H1 (cell line): ENCODE results near the gene SMNDC1. TPM values are rescaled to one million over a fixed set of nuclear protein-coding genes. Genes with fewer than 3 reads are reported as not detected.

Source experiments
- CTCF ChIA-PET: fragments of 300-600 bp; sonication (Branson Sonifier 250); formaldehyde crosslinking; loops from one replicate; lab custom pipeline; 2021; ENCODE audit not compliant: partially characterized antibody; lab: Charles Lee
- POLR2A ChIA-PET: fragments of 300-600 bp; sonication (Branson Sonifier 250); formaldehyde crosslinking; loops from one replicate; lab custom pipeline; 2021; ENCODE audit warnings: inconsistent platforms; ENCODE audit not compliant: partially characterized antibody; lab: Charles Lee
- DNase-seq, 2 experiments: peaks; one replicate each; pipeline versions ENCODE4 v3.0.0 to v3.0.0-alpha.2; 2010 to 2022; ENCODE audit warnings: low spot score in 2 of 2, low read depth in 1 of 2, mixed read lengths in 1 of 2
- FAIRE-seq: peaks from 2 replicates; lab custom pipeline; 2011; peaks lifted over from hg19 to GRCh38; lab: Jason Lieb, UNC
- H2AFZ ChIP-seq: 2 replicates; pipeline ENCODE4 v1.8.1; 2012; ENCODE audit warnings: low read length, inconsistent platforms
- H2AK5ac ChIP-seq: 2 replicates; pipeline ENCODE4 v1.6.1; 2013; ENCODE audit warnings: low read depth, low read length
- H2BK120ac ChIP-seq: replicated peaks from 2 replicates; pipeline ENCODE3; 2013; ENCODE audit warnings: low read depth, low read length, inconsistent platforms
- H2BK12ac ChIP-seq: 2 replicates; pipeline ENCODE4 v1.6.1; 2013; ENCODE audit warnings: low read depth, low read length
- H2BK15ac ChIP-seq: 2 replicates; pipeline ENCODE4 v1.6.1; 2013; ENCODE audit warnings: low read length
- H2BK20ac ChIP-seq: 2 replicates; pipeline ENCODE4 v1.6.1; 2013; ENCODE audit warnings: low read length
- H2BK5ac ChIP-seq: 2 replicates; pipeline ENCODE4 v1.6.1; 2013; ENCODE audit warnings: low read depth, low read length
- H3K14ac ChIP-seq: 2 replicates; pipeline ENCODE4 v1.6.1; 2013; ENCODE audit warnings: inconsistent platforms; ENCODE audit not compliant: insufficient read length
- H3K18ac ChIP-seq: 2 replicates; pipeline ENCODE4 v1.6.1; 2013; ENCODE audit warnings: low read length; ENCODE audit errors: extremely low read depth
- H3K23ac ChIP-seq: 2 replicates; pipeline ENCODE4 v1.6.1; 2013; ENCODE audit warnings: inconsistent platforms; ENCODE audit not compliant: insufficient read length
- H3K23me2 ChIP-seq: 2 replicates; pipeline ENCODE4 v1.6.1; 2013; ENCODE audit warnings: low read depth, low read length
- H3K27ac ChIP-seq: 2 replicates; pipeline ENCODE4 v1.6.1; 2011; ENCODE audit warnings: low read depth, low read length, inconsistent platforms
- H3K27me3 ChIP-seq, 4 experiments: replicated peaks in 1 of 4; 1 replicate in 1 of 4; 2 replicates in 3 of 4; pipeline versions ENCODE4 v1.6.1 to v1.8.1; 2011 to 2013; ENCODE audit warnings: low read length in 3 of 4, mild to moderate bottlenecking in 3 of 4, inconsistent platforms in 2 of 4, mixed read lengths in 2 of 4, moderate library complexity in 1 of 4; ENCODE audit not compliant: control insufficient read depth in 3 of 4, insufficient read depth in 3 of 4; ENCODE audit errors: extremely low read depth in 1 of 4
- H3K36me3 ChIP-seq, 4 experiments: 2 replicates each; pipeline versions ENCODE4 v1.6.1 to v1.8.1; 2011 to 2013; ENCODE audit warnings: mild to moderate bottlenecking in 4 of 4, low read length in 3 of 4, moderate library complexity in 2 of 4, control low read depth in 1 of 4, inconsistent platforms in 1 of 4; ENCODE audit not compliant: insufficient read depth in 4 of 4, control insufficient read depth in 2 of 4
- H3K4ac ChIP-seq: replicated peaks from 2 replicates; pipeline ENCODE3; 2013; ENCODE audit warnings: low read length, low read depth, mixed read lengths, inconsistent platforms; ENCODE audit not compliant: insufficient read length
- H3K4me1 ChIP-seq, 4 experiments: replicated peaks in 1 of 4; 1 replicate in 1 of 4; 2 replicates in 3 of 4; pipeline versions ENCODE4 v1.6.1 to v1.8.1; 2011 to 2013; ENCODE audit warnings: low read length in 3 of 4, inconsistent platforms in 2 of 4, mixed read lengths in 1 of 4; ENCODE audit not compliant: insufficient read depth in 4 of 4, control insufficient read depth in 3 of 4
- H3K4me2 ChIP-seq, 2 experiments: 2 replicates each; pipeline versions ENCODE4 v1.6.1 to v1.8.1; 2011 to 2013; ENCODE audit warnings: low read depth in 2 of 2, low read length in 2 of 2, control low read depth in 1 of 2, inconsistent platforms in 1 of 2, mild to moderate bottlenecking in 1 of 2; ENCODE audit not compliant: insufficient read depth in 1 of 2
- H3K4me3 ChIP-seq, 4 experiments: fragments of 200-600, 300-600 bp in 1 of 4; sonication (generic), shearing (Covaris generic), sonication (Bioruptor Twin) in 1 of 4; 2 replicates each; pipeline versions ENCODE4 v1.5.1 to v1.8.1; 2011 to 2016; ENCODE audit warnings: low read length in 4 of 4, low read depth in 3 of 4, control low read depth in 2 of 4, inconsistent platforms in 2 of 4, mild to moderate bottlenecking in 2 of 4, mixed read lengths in 1 of 4, moderate library complexity in 1 of 4; ENCODE audit not compliant: insufficient read depth in 2 of 4; ENCODE audit errors: extremely low read depth in 1 of 4
- H3K56ac ChIP-seq: replicated peaks from 2 replicates; pipeline ENCODE3; 2013; ENCODE audit warnings: low read depth, mild to moderate bottlenecking, mixed read lengths, low read length, inconsistent platforms; ENCODE audit not compliant: insufficient read length
- H3K79me1 ChIP-seq: 2 replicates; pipeline ENCODE4 v1.6.1; 2013; ENCODE audit warnings: low read depth, low read length, control low read depth
- H3K79me2 ChIP-seq, 2 experiments: 2 replicates each; pipeline versions ENCODE4 v1.6.1 to v1.8.1; 2012 to 2013; ENCODE audit warnings: low read length in 2 of 2, mild to moderate bottlenecking in 2 of 2, inconsistent platforms in 1 of 2; ENCODE audit not compliant: insufficient read depth in 2 of 2, control insufficient read depth in 1 of 2
- H3K9ac ChIP-seq, 4 experiments: replicated peaks in 1 of 4; 1 replicate in 1 of 4; 2 replicates in 3 of 4; pipeline versions ENCODE4 v1.6.1 to v1.8.1; 2011 to 2013; ENCODE audit warnings: low read depth in 3 of 4, low read length in 3 of 4, control low read depth in 2 of 4, mild to moderate bottlenecking in 2 of 4, moderate library complexity in 2 of 4, inconsistent platforms in 1 of 4; ENCODE audit errors: extremely low read depth in 1 of 4
- H3K9me3 ChIP-seq, 2 experiments: 2 replicates each; pipeline versions ENCODE4 v1.6.1 to v1.8.1; 2012 to 2013; ENCODE audit warnings: mild to moderate bottlenecking in 2 of 2, moderate library complexity in 2 of 2, control low read depth in 1 of 2, inconsistent platforms in 1 of 2, low read depth in 1 of 2, low read length in 1 of 2, mixed read lengths in 1 of 2; ENCODE audit not compliant: insufficient read depth in 2 of 2
- H4K20me1 ChIP-seq, 2 experiments: replicated peaks in 1 of 2; 2 replicates each; pipeline versions ENCODE3 to v1.8.1; 2011 to 2013; ENCODE audit warnings: inconsistent platforms in 2 of 2, low read length in 2 of 2, mild to moderate bottlenecking in 1 of 2; ENCODE audit not compliant: insufficient read depth in 2 of 2, control insufficient read depth in 1 of 2
- H4K5ac ChIP-seq: 2 replicates; pipeline ENCODE4 v1.6.1; 2013; ENCODE audit warnings: low read length, low read depth, mixed read lengths, inconsistent platforms; ENCODE audit not compliant: insufficient read length
- H4K8ac ChIP-seq: 2 replicates; pipeline ENCODE4 v1.8.0; 2013; ENCODE audit warnings: mild to moderate bottlenecking, moderate library complexity, low read length, inconsistent platforms; ENCODE audit not compliant: insufficient read depth; ENCODE audit errors: extremely low read depth
- H4K91ac ChIP-seq: replicated peaks from 2 replicates; pipeline ENCODE3; 2013; ENCODE audit warnings: low read length, mixed read lengths, inconsistent platforms; ENCODE audit not compliant: insufficient read length
- CTBP2 ChIP-seq: IDR thresholded peaks from 2 replicates; pipeline ENCODE4 v1.7.0; 2011; ENCODE audit warnings: borderline replicate concordance, mild to moderate bottlenecking, moderate library complexity, mixed read lengths, low read length; ENCODE audit not compliant: insufficient read depth, insufficient read length
- EZH2 ChIP-seq: fragments of 200-600 bp; sonication (generic); IDR thresholded peaks from 2 replicates; pipeline ENCODE4 v1.7.1; 2012; ENCODE audit warnings: low read depth, mild to moderate bottlenecking, moderate library complexity, low read length, inconsistent platforms; ENCODE audit not compliant: severe bottlenecking
- JUN ChIP-seq: IDR thresholded peaks from 2 replicates; pipeline ENCODE4 v1.6.1; 2011; ENCODE audit warnings: low read depth, mild to moderate bottlenecking, improper control_type of control experiment, low read length
- KDM4A ChIP-seq: IDR thresholded peaks from one replicate; pipeline ENCODE4 v1.7.1; 2012; ENCODE audit warnings: low read depth, mild to moderate bottlenecking, moderate library complexity, low read length, inconsistent platforms; ENCODE audit not compliant: severe bottlenecking
- KDM5A ChIP-seq: fragments of 200-600 bp; IDR thresholded peaks from 2 replicates; pipeline ENCODE4 v1.7.1; 2012; ENCODE audit warnings: mild to moderate bottlenecking, low read length, inconsistent platforms, mixed read lengths
- POLR2AphosphoS5 ChIP-seq: IDR thresholded peaks from 2 replicates; pipeline ENCODE4 v1.6.1; 2011; ENCODE audit warnings: low read depth, low read length
- SAP30 ChIP-seq: fragments of 300-600 bp; sonication (generic); IDR thresholded peaks from 2 replicates; pipeline ENCODE4 v1.7.1; 2012; ENCODE audit warnings: low read length, moderate library complexity, mild to moderate bottlenecking, inconsistent platforms; ENCODE audit not compliant: insufficient read depth, insufficient replicate concordance
- WGBS, 2 experiments: shearing (Covaris generic) in 1 of 2; methylation state at CpG; one replicate each; pipeline versions ENCODE4 v1.1.6 to v1.1.7; 2013 to 2015; ENCODE audit warnings: low lambda C conversion rate in 2 of 2, mixed read lengths in 2 of 2, inconsistent platforms in 1 of 2, low coverage in 1 of 2, missing lambda C conversion rate in 1 of 2; ENCODE audit not compliant: insufficient replicate concordance in 2 of 2, insufficient coverage in 1 of 2, insufficient read length in 1 of 2; ENCODE audit errors: extremely low coverage in 1 of 2, missing lambda C conversion rate in 1 of 2; 5-methylcytosine and 5-hydroxymethylcytosine counted together
- polyA plus RNA-seq, 7 experiments: library from polyadenylated mRNA; depleted of rRNA in 3 of 7; stranded (reverse) in 5 of 7; unstranded in 2 of 7; fragments of >200 nt in 5 of 7; fragments of 200-250 nt in 2 of 7; gene quantifications; 1 replicate in 5 of 7; 2 replicates in 1 of 7; 4 replicates in 1 of 7; pipeline versions ENCODE4 v1.2.1 to v1.2.3, GENCODE V29; 2011 to 2013; ENCODE audit warnings: missing spikeins in 2 of 7, mixed read lengths in 2 of 7
- total RNA-seq: library from RNA; stranded (reverse); fragmentation: NEBNext Ultra II Directional; extraction: Animal tissue kit (Norgen Biotek cat#: 25700); gene quantifications from 2 replicates; pipeline ENCODE4 v1.2.1, GENCODE V29; 2021
- TF ChIP-seq, protein P1 (sequence below): IDR thresholded peaks from 2 replicates; pipeline ENCODE4 v1.6.1; 2012; ENCODE audit warnings: inconsistent platforms

SMNDC1 gene
- total and polyA plus RNA-seq, 2 of the 8 experiments (the other 6 are each of a cell fraction or from before 2014, with no cell fraction given), result 8.1 to 48.6 TPM

GRCh38 chr10:110244550-110244949 lies 60.2 kb downstream of the SMNDC1 start:
- FAIRE-seq, result no peak
- H3K4me3 ChIP-seq, result no peak overlapping the region
- no peak overlapping the region for H2AK5ac ChIP-seq

More at GRCh38 chr10:110244550-110244949, 60.2 kb downstream of the SMNDC1 start:
- no peak overlapping the region for H2BK12ac ChIP-seq
- H4K5ac ChIP-seq, result no peak overlapping the region
- no peak overlapping the region for H2BK120ac ChIP-seq
- peaks cover 0 to 5% (median 0%) of the 10 kb centered on the region in 4 experiments; a peak in 2 of 7 replicates for H3K4me1 ChIP-seq
- no peak overlapping the region for H2BK5ac ChIP-seq
- H3K14ac ChIP-seq, result no peak overlapping the region
- no peak overlapping the region for H3K23ac ChIP-seq
- no peaks in the 10 kb centered on the region for H3K23me2 ChIP-seq
- H4K91ac ChIP-seq, result no peak overlapping the region
- H3K56ac ChIP-seq, result no peak overlapping the region
- H4K20me1 ChIP-seq, result no peaks in the 10 kb centered on the region
- H2AFZ ChIP-seq, result no peak overlapping the region
- H3K27ac ChIP-seq, result no peak overlapping the region
- no peak for DNase-seq
- no peaks in the 10 kb centered on the region for H3K27me3 ChIP-seq
- H4K8ac ChIP-seq, result no peak overlapping the region
- no peak overlapping the region for H2BK15ac ChIP-seq
- ChIA-PET CTCF (interaction anchor here (0.7 to 1.6 kb wide), 8 partner anchors 33 to 288 kb away, joined by 3 to 5 read pairs (median 3); no protein-coding TSS in a partner anchor), POLR2A (interaction anchor here (0.6 kb wide), 2 partner anchors 34 to 377 kb away, joined by 3 read pairs; no protein-coding TSS in a partner anchor)
- no peak overlapping the region for H3K4me2 ChIP-seq
- H3K4ac ChIP-seq, result no peak overlapping the region
- H3K9me3 ChIP-seq, result no peaks in the 10 kb centered on the region
- no peaks in the 10 kb centered on the region for H3K79me1 ChIP-seq
- no peak overlapping the region for H3K18ac ChIP-seq
- no peaks in the 10 kb centered on the region for H3K79me2 ChIP-seq
- H2BK20ac ChIP-seq, result no peak overlapping the region
- 61% methylated on average over 3 of the region's 3 CpGs; no CpG with 5 or more reads in 1 of the 2 experiments for WGBS, 2 experiments
- no peak for TF ChIP-seq EZH2
- TF ChIP-seq POLR2AphosphoS5, result no peak
- TF ChIP-seq KDM4A, result no peak
- no peak for TF ChIP-seq KDM5A
- TF ChIP-seq, protein P1, sequence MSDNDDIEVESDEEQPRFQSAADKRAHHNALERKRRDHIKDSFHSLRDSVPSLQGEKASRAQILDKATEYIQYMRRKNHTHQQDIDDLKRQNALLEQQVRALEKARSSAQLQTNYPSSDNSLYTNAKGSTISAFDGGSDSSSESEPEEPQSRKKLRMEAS, result no peak
- no peak for TF ChIP-seq JUN
- TF ChIP-seq SAP30, result no peak
- no peak for TF ChIP-seq CTBP2
- no peaks in the 10 kb centered on the region for H3K36me3 ChIP-seq
- no peak overlapping the region for H3K9ac ChIP-seq
